Hepatic stellate cell (primary cell): Measurements from ENCODE around the gene TRIM69.
"Not testable (repeated sequence)": the region's sequence is repeated elsewhere in the genome, so short reads cannot be mapped to it uniquely, and the experiment has no call there.

Experiments used
- DNase-seq: peaks from one replicate; pipeline ENCODE4 v3.0.0; 2011; ENCODE audit warnings: low spot score

The TRIM69 gene

GRCh38 chr15:44743454-44743853 lies 7.1 kb downstream of the TRIM69 start:
- not testable (repeated sequence) for DNase-seq

- no peak for DNase-seq
These were observed 17.0 kb downstream of the TRIM69 start for GRCh38 chr15:44753345-44753744.

GRCh38 chr15:44763187-44763586 lies 26.9 kb downstream of the TRIM69 start:
- no peak for DNase-seq

GRCh38 chr15:44763848-44764247 lies 27.5 kb downstream of the TRIM69 start:
- no peak for DNase-seq

GRCh38 chr15:44765036-44765435 lies 28.7 kb downstream of the TRIM69 start:
- no peak for DNase-seq

- no peak for DNase-seq
These were observed 33.2 kb downstream of the TRIM69 start for GRCh38 chr15:44769521-44769920.

- DNase-seq: not testable (repeated sequence)
These were observed 34.4 kb downstream of the TRIM69 start for GRCh38 chr15:44770715-44771114.

GRCh38 chr15:44775953-44776352 lies 39.6 kb downstream of the TRIM69 start:
- no peak for DNase-seq

GRCh38 chr15:44779761-44780160 lies 43.4 kb downstream of the TRIM69 start:
- no peak for DNase-seq

GRCh38 chr15:44780608-44781007 lies 44.3 kb downstream of the TRIM69 start:
- no peak for DNase-seq

- DNase-seq: no peak
These were observed 44.9 kb downstream of the TRIM69 start for GRCh38 chr15:44781128-44781810.

- no peak for DNase-seq
These were observed 46.2 kb downstream of the TRIM69 start for GRCh38 chr15:44782516-44782915.

- DNase-seq: not testable (repeated sequence)
These were observed 48.6 kb downstream of the TRIM69 start for GRCh38 chr15:44784918-44785274.

GRCh38 chr15:44788748-44789147 lies 52.4 kb downstream of the TRIM69 start:
- no peak for DNase-seq

- DNase-seq: no peak
These were observed 53.9 kb downstream of the TRIM69 start for GRCh38 chr15:44790215-44790614.

GRCh38 chr15:44790656-44791055 lies 54.3 kb downstream of the TRIM69 start:
- DNase-seq: no peak

GRCh38 chr15:44792715-44793114 lies 56.4 kb downstream of the TRIM69 start:
- DNase-seq: no peak

- no peak for DNase-seq
These were observed 57.7 kb downstream of the TRIM69 start for GRCh38 chr15:44794072-44794471.

GRCh38 chr15:44796508-44796907 lies 60.2 kb downstream of the TRIM69 start:
- no peak for DNase-seq

GRCh38 chr15:44798826-44799225 lies 62.5 kb downstream of the TRIM69 start:
- DNase-seq: peak; percentile 11

- DNase-seq: no peak
These were observed 65.0 kb downstream of the TRIM69 start for GRCh38 chr15:44801364-44801763.

GRCh38 chr15:44801797-44802196 lies 65.5 kb downstream of the TRIM69 start:
- DNase-seq: no peak

GRCh38 chr15:44802336-44802735 lies 66.0 kb downstream of the TRIM69 start:
- no peak for DNase-seq

GRCh38 chr15:44804298-44805046 lies 68.1 kb downstream of the TRIM69 start:
- no peak for DNase-seq
